HepG2 (cell line): ENCODE measurements around the gene NID1. TPM values are rescaled to one million over a fixed set of nuclear protein-coding genes. Genes with fewer than 3 reads are reported as not detected.

Source experiments
- BCL6 ChIP-seq: IDR thresholded peaks from 2 replicates; pipeline ENCODE4 v1.6.1; 2016; ENCODE audit warnings: missing genetic modification reagents, missing compliant biosample characterization
- BORCS8-MEF2B ChIP-seq: sonication (generic); formaldehyde crosslinking; IDR thresholded peaks from 2 replicates; pipeline ENCODE4 v1.8.0; 2022; ENCODE audit warnings: mild to moderate bottlenecking, missing genetic modification reagents
- GFI1 ChIP-seq: sonication (generic); formaldehyde crosslinking; IDR thresholded peaks from 2 replicates; pipeline ENCODE4 v1.5.0; 2020; ENCODE audit warnings: missing genetic modification reagents, mild to moderate bottlenecking, borderline replicate concordance
- HMG20A ChIP-seq: IDR thresholded peaks from 2 replicates; pipeline ENCODE4 v1.6.1; 2016; ENCODE audit warnings: borderline replicate concordance
- HNF4A ChIP-seq: sonication (generic); formaldehyde crosslinking; IDR thresholded peaks from 2 replicates; pipeline ENCODE4 v1.4.0; 2020; ENCODE audit warnings: missing genetic modification reagents
- IKZF5 ChIP-seq: IDR thresholded peaks from 2 replicates; pipeline ENCODE4 v1.6.1; 2018; ENCODE audit warnings: missing genetic modification reagents, mild to moderate bottlenecking, missing compliant biosample characterization
- KDM6A ChIP-seq: IDR thresholded peaks from 2 replicates; pipeline ENCODE4 v1.6.1; 2016; ENCODE audit warnings: low read depth
- MEF2D ChIP-seq: sonication (generic); formaldehyde crosslinking; IDR thresholded peaks from 2 replicates; pipeline ENCODE4 v1.5.1; 2020; ENCODE audit warnings: mild to moderate bottlenecking, missing genetic modification reagents
- POLR2G ChIP-seq: fragments of 200-400 bp; formaldehyde crosslinking; IDR thresholded peaks from 2 replicates; pipeline ENCODE4 v1.6.1; 2018; ENCODE audit warnings: mild to moderate bottlenecking, low read depth, low read length, moderate library complexity
- SIX1 ChIP-seq: sonication (generic); formaldehyde crosslinking; IDR thresholded peaks from 2 replicates; pipeline ENCODE4 v1.4.0; 2020; ENCODE audit warnings: missing genetic modification reagents, borderline replicate concordance
- SMYD3 ChIP-seq: sonication (generic); formaldehyde crosslinking; IDR thresholded peaks from 2 replicates; pipeline ENCODE4 v1.8.1; 2023; ENCODE audit warnings: mild to moderate bottlenecking, missing genetic modification reagents
- THAP7 ChIP-seq: sonication (generic); formaldehyde crosslinking; IDR thresholded peaks from 2 replicates; pipeline ENCODE4 v1.8.1; 2023; ENCODE audit warnings: mild to moderate bottlenecking, missing genetic modification reagents
- THRA ChIP-seq: sonication (generic); formaldehyde crosslinking; IDR thresholded peaks from 2 replicates; pipeline ENCODE4 v1.4.0; 2020; ENCODE audit warnings: missing genetic modification reagents, borderline replicate concordance
- TIGD3 ChIP-seq: sonication (generic); formaldehyde crosslinking; IDR thresholded peaks from 2 replicates; pipeline ENCODE4 v1.5.1; 2020; ENCODE audit warnings: mild to moderate bottlenecking, missing genetic modification reagents, borderline replicate concordance
- TRIM24 ChIP-seq: sonication (generic); formaldehyde crosslinking; IDR thresholded peaks from 2 replicates; pipeline ENCODE4 v1.8.0; 2022; ENCODE audit warnings: mild to moderate bottlenecking, missing genetic modification reagents
- XBP1 ChIP-seq: sonication (generic); formaldehyde crosslinking; IDR thresholded peaks from 2 replicates; pipeline ENCODE4 v1.5.0; 2020; ENCODE audit warnings: missing genetic modification reagents
- ZBTB46 ChIP-seq: sonication (generic); formaldehyde crosslinking; IDR thresholded peaks from 2 replicates; pipeline ENCODE4 v1.4.0; 2020; ENCODE audit warnings: mild to moderate bottlenecking, missing genetic modification reagents, borderline replicate concordance
- ZMYM4 ChIP-seq: sonication (generic); formaldehyde crosslinking; IDR thresholded peaks from 2 replicates; pipeline ENCODE4 v1.8.1; 2023; ENCODE audit warnings: mild to moderate bottlenecking, missing genetic modification reagents
- ZNF564 ChIP-seq: sonication (generic); formaldehyde crosslinking; IDR thresholded peaks from 2 replicates; pipeline ENCODE4 v1.8.1; 2023; ENCODE audit warnings: mild to moderate bottlenecking, missing genetic modification reagents
- ZNF607 ChIP-seq: sonication (generic); formaldehyde crosslinking; IDR thresholded peaks from 2 replicates; pipeline ENCODE4 v1.5.1; 2020; ENCODE audit warnings: missing genetic modification reagents, mild to moderate bottlenecking, borderline replicate concordance
- ZNF672 ChIP-seq: sonication (generic); formaldehyde crosslinking; IDR thresholded peaks from 2 replicates; pipeline ENCODE4 v1.8.1; 2022; ENCODE audit warnings: missing genetic modification reagents
- ZNF790 ChIP-seq: sonication (generic); formaldehyde crosslinking; IDR thresholded peaks from 2 replicates; pipeline ENCODE4 v1.8.0; 2022; ENCODE audit warnings: missing genetic modification reagents, mild to moderate bottlenecking, borderline replicate concordance
- ZSCAN31 ChIP-seq: sonication (generic); formaldehyde crosslinking; IDR thresholded peaks from 2 replicates; pipeline ENCODE4 v1.5.0; 2020; ENCODE audit warnings: low read depth, mild to moderate bottlenecking, missing genetic modification reagents
- polyA plus RNA-seq, 8 experiments: library from polyadenylated mRNA; depleted of rRNA in 3 of 8; stranded (reverse) in 7 of 8; unstranded in 1 of 8; fragments of >200 nt; fragmentation: Illumina TruSeq in 4 of 8; extraction: Trizol in 4 of 8; gene quantifications; 2 replicates each; pipeline versions ENCODE4 v1.2.1 to v1.2.3, GENCODE V29; 2011 to 2016; ENCODE audit warnings: low read depth in 4 of 8, missing spikeins in 1 of 8, mixed read lengths in 1 of 8; ENCODE audit not compliant: insufficient read depth in 1 of 8
- total RNA-seq, 5 experiments: library from RNA; depleted of rRNA; stranded (reverse); fragments of >200 nt; fragmentation: Illumina TruSeq; extraction: Trizol; gene quantifications; 2 replicates each; pipeline ENCODE4 v1.2.3, GENCODE V29; 2016; ENCODE audit warnings: low read depth in 1 of 5
- TF ChIP-seq, protein P1 (sequence below): IDR thresholded peaks from 2 replicates; pipeline ENCODE4 v1.6.1; 2016; ENCODE audit warnings: low read depth

The NID1 gene
- total and polyA plus RNA-seq, 2 of the 13 experiments (the other 11 are each of a cell fraction or from before 2014, with no cell fraction given) = 50.2 to 56.1 TPM

- TF ChIP-seq TIGD3 (CRISPR knock-in tag) = no peak
- no peak for TF ChIP-seq ZBTB46 (CRISPR knock-in tag)
- TF ChIP-seq ZNF672 = no peak
- 0 out of 2 replicates have a peak, but pooled peaks have one; percentile 15 for TF ChIP-seq BCL6 (CRISPR knock-in tag)
- no peak for TF ChIP-seq ZSCAN31 (CRISPR knock-in tag)
- TF ChIP-seq POLR2G = no peak
- peak; percentile 43; the same call in 1 of the 2 replicates for TF ChIP-seq GFI1 (CRISPR knock-in tag)
- no peak; the same call in 1 of the 2 replicates for TF ChIP-seq KDM6A
- no peak for TF ChIP-seq THAP7
- TF ChIP-seq THRA (CRISPR knock-in tag) = no peak; the same call in 1 of the 2 replicates
- no peak for TF ChIP-seq IKZF5 (CRISPR knock-in tag)
- TF ChIP-seq ZMYM4 (CRISPR knock-in tag) = 0 out of 2 replicates have a peak, but pooled peaks have one; percentile 25
- TF ChIP-seq TRIM24 = no peak
- no peak for TF ChIP-seq ZNF790 (CRISPR knock-in tag)
- TF ChIP-seq SMYD3 (CRISPR knock-in tag) = no peak
- TF ChIP-seq BORCS8-MEF2B = no peak
- TF ChIP-seq HNF4A (CRISPR knock-in tag) = peak; percentile 95
- TF ChIP-seq ZNF564 (CRISPR knock-in tag) = no peak
- TF ChIP-seq SIX1 (CRISPR knock-in tag) = no peak
- TF ChIP-seq XBP1 (CRISPR knock-in tag) = no peak
- no peak for TF ChIP-seq ZNF607 (CRISPR knock-in tag)
- no peak for TF ChIP-seq MEF2D (CRISPR knock-in tag)
- TF ChIP-seq, protein P1, sequence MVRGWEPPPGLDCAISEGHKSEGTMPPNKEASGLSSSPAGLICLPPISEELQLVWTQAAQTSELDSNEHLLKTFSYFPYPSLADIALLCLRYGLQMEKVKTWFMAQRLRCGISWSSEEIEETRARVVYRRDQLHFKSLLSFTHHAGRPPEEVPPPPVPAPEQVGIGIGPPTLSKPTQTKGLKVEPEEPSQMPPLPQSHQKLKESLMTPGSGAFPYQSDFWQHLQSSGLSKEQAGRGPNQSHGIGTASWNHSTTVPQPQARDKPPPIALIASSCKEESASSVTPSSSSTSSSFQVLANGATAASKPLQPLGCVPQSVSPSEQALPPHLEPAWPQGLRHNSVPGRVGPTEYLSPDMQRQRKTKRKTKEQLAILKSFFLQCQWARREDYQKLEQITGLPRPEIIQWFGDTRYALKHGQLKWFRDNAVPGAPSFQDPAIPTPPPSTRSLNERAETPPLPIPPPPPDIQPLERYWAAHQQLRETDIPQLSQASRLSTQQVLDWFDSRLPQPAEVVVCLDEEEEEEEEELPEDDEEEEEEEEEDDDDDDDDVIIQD (CRISPR knock-in tag) = no peak
- TF ChIP-seq HMG20A (CRISPR knock-in tag) = peak; percentile 47; the same call in 1 of the 2 replicates
Measured at GRCh38 chr1:236075848-236076247, 11.0 kb upstream of the NID1 start (continued).
